HG03108 (cell line): ENCODE data around the gene PARP1.

Experiments
- ATAC-seq: cut with Tn5 transposase; IDR thresholded peaks from one replicate; pipeline ENCODE4 v1.9.1; 2021; ENCODE audit warnings: moderate library complexity; ENCODE audit not compliant: unreplicated experiment

The PARP1 gene

DNA sequence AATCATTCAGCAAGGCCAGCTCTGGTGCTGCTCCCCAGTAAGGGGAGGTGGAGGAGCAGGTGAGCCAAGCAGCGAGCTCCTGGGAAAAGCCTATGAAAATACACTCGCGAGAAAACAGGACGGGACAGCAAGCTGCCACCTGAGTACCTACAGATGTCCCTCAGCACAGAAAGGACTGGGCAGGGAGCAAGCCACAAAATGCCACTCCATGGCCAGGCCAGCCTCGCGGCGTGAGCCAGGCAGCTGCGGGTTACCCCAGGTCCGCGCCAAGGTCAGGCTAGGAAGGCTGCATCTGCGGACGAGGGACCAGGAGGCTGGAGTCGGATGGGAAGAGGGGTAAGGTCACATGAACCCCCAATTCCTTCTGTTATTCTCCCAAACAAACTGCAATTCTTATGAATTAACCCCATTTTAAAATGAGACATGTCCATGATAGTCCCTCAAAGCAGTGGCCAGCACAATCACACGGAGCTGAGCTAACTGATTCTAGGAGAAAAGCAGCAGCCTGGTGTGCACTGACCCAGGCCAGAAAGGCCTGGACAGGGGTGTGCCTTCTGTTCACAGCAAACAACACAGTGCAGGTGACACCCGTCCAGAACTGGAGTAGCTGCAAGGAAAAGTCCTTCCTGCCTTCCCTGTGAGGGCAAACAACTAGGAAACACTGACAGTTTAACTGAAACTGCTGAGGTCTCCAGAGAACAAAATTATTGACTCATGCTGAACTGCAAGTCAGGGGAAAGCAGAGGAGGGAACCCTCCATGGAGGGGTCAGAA, 26.5 kb downstream of the PARP1 start:
- ATAC-seq = no peak

GRCh38 chr1:226378071-226378470, 29.8 kb downstream of the PARP1 start:
- ATAC-seq = no peak

GRCh38 chr1:226376300-226376699, 31.6 kb downstream of the PARP1 start:
- ATAC-seq = no peak

- ATAC-seq = no peak
Measured at GRCh38 chr1:226373376-226373775, 34.5 kb downstream of the PARP1 start.

DNA sequence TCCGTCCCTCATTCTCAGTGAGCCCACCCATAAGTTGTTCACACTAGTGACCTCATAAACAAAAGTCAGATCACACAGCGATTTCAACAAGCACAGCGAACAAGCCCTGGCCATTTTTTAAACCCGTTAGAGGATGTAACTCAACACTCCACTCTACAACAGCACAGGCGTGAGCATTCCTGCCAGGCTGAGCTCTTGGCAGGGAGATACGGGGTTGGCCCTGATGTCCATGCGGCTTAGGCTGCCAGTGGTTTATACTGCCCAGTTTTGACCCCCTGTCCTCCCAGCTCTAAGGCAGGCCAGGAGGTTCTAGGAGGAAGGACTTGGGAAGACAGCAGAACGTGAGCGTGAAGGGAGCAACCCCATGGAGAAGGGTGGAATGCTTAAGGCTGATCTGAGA, 35.0 kb downstream of the PARP1 start:
- no peak for ATAC-seq

DNA sequence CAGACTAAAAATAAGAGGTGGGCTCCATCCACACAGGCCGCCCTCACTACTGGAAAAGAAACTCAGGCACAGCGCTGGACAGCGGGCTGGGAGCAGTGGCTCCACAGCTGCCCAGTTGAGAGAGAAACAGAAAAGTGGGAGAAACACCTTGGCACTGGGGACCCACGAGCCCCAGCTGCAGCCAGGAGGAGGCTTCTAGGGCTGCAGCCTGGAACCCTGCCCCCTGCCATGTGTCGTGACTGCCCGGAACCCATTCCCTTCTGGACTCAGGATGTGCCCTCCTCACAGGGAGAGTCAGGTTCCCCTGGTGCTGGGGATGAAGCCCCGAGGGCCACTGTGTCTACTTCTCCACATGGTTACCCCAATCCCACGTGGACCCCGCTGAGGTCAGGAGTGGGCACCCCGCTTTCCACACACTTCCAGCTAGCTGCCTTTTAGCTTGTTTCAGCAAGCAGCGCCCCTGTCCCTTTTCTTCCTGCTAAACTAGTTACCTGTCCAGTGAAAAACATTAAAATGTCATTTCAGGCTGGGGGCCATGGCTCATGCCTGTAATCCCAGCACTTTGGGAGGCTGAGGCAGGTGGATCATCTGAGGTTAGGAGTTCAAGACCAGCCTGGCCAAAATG, 35.9 kb downstream of the PARP1 start:
- ATAC-seq = no peak

GRCh38 chr1:226371027-226371694, 36.7 kb downstream of the PARP1 start:
- no peak for ATAC-seq

GRCh38 chr1:226370144-226370923, 37.6 kb downstream of the PARP1 start:
- peak; percentile 79 for ATAC-seq

DNA sequence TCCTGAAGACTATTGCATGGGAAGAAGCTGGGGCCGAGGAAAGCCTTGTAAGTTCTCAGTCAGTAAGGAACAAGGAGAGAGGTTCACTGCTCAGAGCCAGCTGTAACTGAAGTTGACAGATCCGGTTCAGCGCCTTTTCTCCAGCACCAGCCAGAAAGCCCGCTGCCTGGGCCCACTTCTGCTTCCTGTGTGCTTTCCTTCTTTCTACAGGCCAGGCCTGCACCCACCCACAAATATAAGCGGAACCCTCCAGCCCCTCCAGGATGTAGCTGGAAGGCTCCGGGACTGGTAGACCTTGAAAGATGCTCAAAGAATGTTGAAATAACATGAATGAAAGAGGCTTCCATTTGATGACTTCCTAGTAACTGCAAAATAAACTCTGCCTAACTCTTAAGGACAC, 38.8 kb downstream of the PARP1 start:
- ATAC-seq = no peak

GRCh38 chr1:226366290-226366689, 41.6 kb downstream of the PARP1 start:
- ATAC-seq = no peak

- ATAC-seq = no peak
Measured at GRCh38 chr1:226365831-226366231, 42.1 kb downstream of the PARP1 start.

DNA sequence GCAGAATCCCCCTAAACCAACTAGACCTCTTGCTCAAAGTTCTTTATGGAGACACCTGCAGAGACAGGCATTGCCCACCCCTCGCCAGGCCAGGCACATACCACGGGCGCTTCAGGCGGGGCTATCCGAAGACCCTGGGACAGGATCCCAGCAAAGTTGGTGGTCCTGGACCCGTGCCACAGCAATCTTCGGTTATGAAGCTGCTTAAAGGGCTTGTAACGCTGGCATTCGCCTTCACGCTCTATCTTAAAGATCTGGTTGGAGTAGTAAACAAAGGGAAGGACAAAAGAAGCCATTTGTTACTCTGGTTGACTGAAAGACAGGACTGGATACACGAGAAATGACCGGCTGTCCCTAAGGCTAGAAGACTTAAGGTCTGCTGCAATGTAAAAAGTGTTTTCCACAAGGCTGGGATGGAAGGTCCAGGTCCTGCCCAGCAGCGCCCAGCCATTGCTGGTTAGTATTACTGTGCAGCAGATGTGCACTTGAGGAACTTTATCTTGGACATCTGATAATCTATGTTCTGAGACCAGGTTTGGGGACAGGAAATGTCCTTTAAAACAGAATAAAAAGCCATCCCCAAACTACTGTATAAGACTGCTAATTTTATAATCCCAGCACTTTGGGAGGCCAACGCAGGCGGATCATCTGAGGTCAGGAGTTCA, 42.9 kb downstream of the PARP1 start:
- ATAC-seq = no peak

GRCh38 chr1:226364514-226364899, 43.4 kb downstream of the PARP1 start:
- ATAC-seq = no peak

- ATAC-seq = no peak
Measured at GRCh38 chr1:226363801-226364513, 43.9 kb downstream of the PARP1 start.

GRCh38 chr1:226362891-226363447, 44.9 kb downstream of the PARP1 start:
- ATAC-seq = no peak

DNA sequence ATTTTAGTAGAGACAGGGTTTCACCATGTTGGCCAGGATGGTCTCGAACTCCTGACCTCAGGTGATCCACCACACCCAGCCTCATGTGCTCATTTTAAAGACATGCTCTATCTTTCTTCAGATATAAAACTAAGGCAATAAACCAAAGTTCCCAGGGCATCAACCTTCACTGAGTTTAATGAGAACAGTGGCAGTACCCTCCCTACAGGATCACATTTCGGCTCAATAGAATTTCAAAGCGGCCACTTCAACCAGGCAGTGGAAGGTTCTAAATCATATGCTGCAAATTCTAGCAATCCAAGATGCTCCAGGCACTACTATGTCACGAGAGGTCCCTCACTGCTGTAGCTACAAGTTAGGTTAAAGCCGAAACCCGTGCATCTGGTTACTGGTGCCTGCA, 45.5 kb downstream of the PARP1 start:
- ATAC-seq = no peak

DNA sequence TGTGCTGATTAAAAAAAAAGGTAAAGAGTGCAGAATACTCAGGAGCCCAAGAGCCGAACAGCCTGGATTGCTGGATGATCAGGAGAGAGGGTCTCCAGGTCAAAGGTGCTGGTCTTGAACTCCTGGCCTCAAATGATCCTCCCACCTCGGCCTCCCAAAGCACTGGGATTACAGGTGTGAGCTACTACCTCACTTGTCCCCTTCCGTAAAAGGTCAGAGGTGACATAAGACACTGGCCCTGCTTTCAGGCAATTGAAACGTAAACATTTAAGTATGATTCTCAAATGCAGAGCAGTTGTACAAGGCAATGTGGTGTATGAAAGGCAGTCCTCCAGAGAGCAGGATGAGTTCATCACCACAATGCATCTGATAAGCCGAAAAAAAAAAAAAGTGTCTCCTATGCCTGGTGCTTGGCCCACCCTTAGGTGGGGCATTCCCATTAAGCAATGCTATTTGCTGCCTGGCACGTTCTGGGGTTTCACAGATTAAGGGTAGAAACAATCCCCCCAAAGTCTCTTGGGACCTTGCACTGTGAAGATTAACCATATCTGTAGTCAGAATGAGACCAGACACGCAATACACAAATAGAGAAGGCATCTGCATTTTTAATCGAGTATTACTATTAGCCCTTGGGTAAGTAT, 47.7 kb downstream of the PARP1 start:
- ATAC-seq = peak; percentile 79

- no peak for ATAC-seq
Measured at GRCh38 chr1:226357416-226357815, 50.5 kb downstream of the PARP1 start.
